ENCODE data around the gene SPRY1. TPM values are rescaled to one million over a fixed set of nuclear protein-coding genes. Genes with fewer than 3 reads are reported as not detected.

SPRY1 gene
- total RNA-seq, 4 donors from 2014 or later = 79.3 to 118 (median 98.4) TPM

DNA sequence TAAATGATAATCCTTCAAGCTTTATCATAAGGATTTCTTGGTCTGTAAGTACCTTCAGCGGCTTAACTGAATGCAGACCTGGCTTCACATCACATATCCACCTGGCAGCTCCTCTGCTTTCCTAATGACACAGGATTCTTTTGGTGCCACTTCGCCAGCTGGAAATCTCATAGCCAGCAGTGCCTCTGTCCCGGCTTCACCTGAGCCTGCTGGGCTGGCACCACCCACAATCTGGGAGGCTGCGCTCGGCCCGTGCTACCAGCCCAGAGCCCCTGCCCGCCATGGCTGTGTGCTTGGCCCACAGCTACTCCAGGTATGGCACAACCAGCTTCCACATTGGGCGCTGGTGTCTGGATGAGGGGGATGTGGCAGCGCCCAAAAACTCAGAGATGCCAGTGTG, 37.4 kb downstream of the SPRY1 start:
- Histone ChIP-seq H3K9me3 (no peaks in the 10 kb centered on the region), H3K27me3 (no peaks in the 10 kb centered on the region), H3K36me3 (no peaks in the 10 kb centered on the region), H3K27ac (no peak overlapping the region), H3K4me1 (no peaks in the 10 kb centered on the region), H3K4me3 (no peak overlapping the region)
- TF ChIP-seq, protein P1, sequence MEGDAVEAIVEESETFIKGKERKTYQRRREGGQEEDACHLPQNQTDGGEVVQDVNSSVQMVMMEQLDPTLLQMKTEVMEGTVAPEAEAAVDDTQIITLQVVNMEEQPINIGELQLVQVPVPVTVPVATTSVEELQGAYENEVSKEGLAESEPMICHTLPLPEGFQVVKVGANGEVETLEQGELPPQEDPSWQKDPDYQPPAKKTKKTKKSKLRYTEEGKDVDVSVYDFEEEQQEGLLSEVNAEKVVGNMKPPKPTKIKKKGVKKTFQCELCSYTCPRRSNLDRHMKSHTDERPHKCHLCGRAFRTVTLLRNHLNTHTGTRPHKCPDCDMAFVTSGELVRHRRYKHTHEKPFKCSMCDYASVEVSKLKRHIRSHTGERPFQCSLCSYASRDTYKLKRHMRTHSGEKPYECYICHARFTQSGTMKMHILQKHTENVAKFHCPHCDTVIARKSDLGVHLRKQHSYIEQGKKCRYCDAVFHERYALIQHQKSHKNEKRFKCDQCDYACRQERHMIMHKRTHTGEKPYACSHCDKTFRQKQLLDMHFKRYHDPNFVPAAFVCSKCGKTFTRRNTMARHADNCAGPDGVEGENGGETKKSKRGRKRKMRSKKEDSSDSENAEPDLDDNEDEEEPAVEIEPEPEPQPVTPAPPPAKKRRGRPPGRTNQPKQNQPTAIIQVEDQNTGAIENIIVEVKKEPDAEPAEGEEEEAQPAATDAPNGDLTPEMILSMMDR (IDR thresholded peaks at IDR 0.05) = no peak
- TF ChIP-seq EP300 (IDR thresholded peaks at IDR 0.05) = no peak
- 97 to 100% methylated on average over 3 of the region's 9 CpGs for WGBS, 2 donors (ENCODE audit: low coverage in 1 of 2)
- no peak for ATAC-seq

- no peak overlapping the region for H3K4me3 ChIP-seq
- WGBS, 2 donors (ENCODE audit: low coverage in 1 of 2) = 90% methylated on average over 2 of the region's 43 CpGs; no CpG with 5 or more reads in 1 of the 2 donors
- no peak overlapping the region for H3K27ac ChIP-seq
- no peaks in the 10 kb centered on the region for H3K27me3 ChIP-seq
- ATAC-seq = no peak
- H3K4me1 ChIP-seq = no peaks in the 10 kb centered on the region
- no peaks in the 10 kb centered on the region for H3K9me3 ChIP-seq
- no peaks in the 10 kb centered on the region for H3K36me3 ChIP-seq
- no peak for TF ChIP-seq POLR2A (IDR thresholded peaks at IDR 0.05)
- TF ChIP-seq, protein P1 (IDR thresholded peaks at IDR 0.05) = no peak
- TF ChIP-seq POLR2AphosphoS5 (IDR thresholded peaks at IDR 0.05) = no peak
- no peak for TF ChIP-seq EP300 (IDR thresholded peaks at IDR 0.05)
Measured at GRCh38 chr4:123435246-123436113, 38.9 kb downstream of the SPRY1 start.

- Histone ChIP-seq H3K27ac (no peak overlapping the region), H3K4me3 (no peak overlapping the region), H3K27me3 (no peaks in the 10 kb centered on the region), H3K36me3 (no peaks in the 10 kb centered on the region), H3K9me3 (no peaks in the 10 kb centered on the region), H3K4me1 (peaks cover 0 to under 1% (median 0%) of the 10 kb centered on the region in 3 donors)
- TF ChIP-seq POLR2A (IDR thresholded peaks at IDR 0.05) (no peak), POLR2AphosphoS5 (IDR thresholded peaks at IDR 0.05) (no peak), EP300 (IDR thresholded peaks at IDR 0.05) (no peak)
- TF ChIP-seq, protein P1 (IDR thresholded peaks at IDR 0.05) = no peak
- WGBS, 2 donors (ENCODE audit: low coverage in 1 of 2) = 68 to 71% methylated on average over 2 of the region's 3 CpGs
- no peak for ATAC-seq
Measured at GRCh38 chr4:123438031-123438430, 41.4 kb downstream of the SPRY1 start.

DNA sequence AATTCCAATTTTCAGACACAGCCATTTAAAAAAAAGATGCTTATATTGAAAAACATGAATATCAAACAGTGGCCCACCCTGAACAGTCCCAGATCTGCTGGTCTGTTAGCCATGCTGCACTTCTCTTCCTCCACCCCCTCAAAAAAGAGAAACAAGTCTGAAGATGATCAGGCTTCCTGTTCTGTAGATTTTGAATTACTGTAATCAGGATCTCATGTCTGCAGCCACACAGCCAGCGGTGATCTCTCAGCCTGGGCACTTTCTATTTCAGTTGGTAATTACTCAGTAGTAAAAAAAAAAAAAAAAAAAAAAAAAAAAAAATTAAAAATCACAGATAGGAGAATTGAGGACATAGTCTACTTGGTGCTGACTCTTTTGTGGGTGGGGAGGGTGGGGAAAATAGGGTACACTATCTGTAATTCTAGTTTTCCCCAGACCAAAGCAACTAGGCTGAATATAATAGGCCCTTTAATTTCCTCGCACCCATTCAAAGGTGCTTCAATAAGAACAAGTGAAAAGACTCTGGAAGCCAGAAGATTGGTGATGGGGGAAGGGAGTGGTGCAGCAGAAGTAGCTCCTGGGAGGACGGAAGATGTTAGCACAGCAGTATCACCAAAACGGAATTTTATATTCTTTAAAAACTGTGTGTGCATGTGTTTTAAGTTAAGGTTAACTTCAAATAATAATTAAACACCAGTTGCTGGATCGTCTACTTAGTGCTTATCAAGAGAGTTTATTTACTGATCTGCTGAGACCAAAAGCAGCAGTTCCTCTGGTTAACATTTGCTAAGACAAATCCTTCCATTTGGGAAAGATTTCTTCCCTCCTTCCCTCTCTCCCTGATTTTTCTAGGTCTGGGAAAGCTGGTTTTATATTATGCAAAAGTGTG, 47.0 kb downstream of the SPRY1 start:
- ATAC-seq = no peak
- Histone ChIP-seq H3K27me3 (no peaks in the 10 kb centered on the region), H3K9me3 (no peaks in the 10 kb centered on the region), H3K27ac (peak overlapping the region in 3 of 4 donors; percentile 22 to 52 (median 39)), H3K4me3 (no peak overlapping the region), H3K36me3 (no peaks in the 10 kb centered on the region), H3K4me1 (peaks cover 0 to 16% (median 0%) of the 10 kb centered on the region in 3 donors)
- WGBS, 2 donors (ENCODE audit: low coverage in 1 of 2) = 7 to 56% methylated on average over 4 to 5 of the region's 5 CpGs
- TF ChIP-seq EP300 (IDR thresholded peaks at IDR 0.05) (no peak), POLR2AphosphoS5 (IDR thresholded peaks at IDR 0.05) (no peak), POLR2A (IDR thresholded peaks at IDR 0.05) (no peak)
- TF ChIP-seq, protein P1 (IDR thresholded peaks at IDR 0.05) = no peak
